NK-92 (cell line): ENCODE data around the gene LKAAEAR1.

Source experiments
- DNase-seq: peaks from one replicate; lab custom pipeline; 2025; ENCODE audit not compliant: unreplicated experiment; lab: John Stamatoyannopoulos, UW

LKAAEAR1 gene

DNA sequence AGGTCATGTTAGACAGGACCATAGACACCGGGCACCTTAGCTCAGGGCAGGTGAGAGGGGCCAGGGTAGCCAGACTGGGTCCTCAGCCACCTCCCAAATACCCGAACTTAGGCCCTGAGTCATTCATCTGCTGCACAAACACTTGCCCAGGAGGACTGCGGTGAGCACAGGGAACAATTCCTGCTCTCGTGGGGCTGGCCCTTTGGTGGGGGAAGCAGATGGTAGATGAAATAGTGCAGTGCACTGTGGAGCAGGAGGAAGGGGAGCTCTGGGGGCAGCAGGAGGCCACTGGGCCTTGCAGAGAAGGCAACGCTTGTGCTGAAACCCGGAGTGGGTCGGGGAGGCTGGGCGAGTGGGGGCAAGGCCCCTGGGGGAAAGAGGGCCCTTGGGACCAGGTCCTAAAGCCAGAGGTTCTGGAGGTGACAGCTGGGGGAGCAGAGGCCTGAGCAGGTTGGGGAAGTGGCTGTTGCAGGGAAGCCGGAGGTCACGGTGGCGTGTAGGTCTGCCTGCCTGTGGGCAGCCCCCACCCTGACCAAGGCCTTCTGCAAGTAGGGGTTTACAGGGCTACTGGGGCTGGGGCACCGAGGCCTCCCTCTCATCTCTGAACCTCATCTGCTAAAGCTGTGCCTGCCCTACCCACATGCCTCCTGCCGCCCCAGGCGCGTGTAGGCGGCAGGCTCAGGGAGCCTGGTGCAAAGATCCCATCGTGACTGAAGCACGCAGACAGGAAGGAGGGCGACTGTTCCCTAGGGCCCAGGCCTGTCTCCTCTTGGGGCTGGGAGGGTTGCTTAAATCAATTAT is 27.8 kb upstream of the LKAAEAR1 start:
- no peak for DNase-seq

DNA sequence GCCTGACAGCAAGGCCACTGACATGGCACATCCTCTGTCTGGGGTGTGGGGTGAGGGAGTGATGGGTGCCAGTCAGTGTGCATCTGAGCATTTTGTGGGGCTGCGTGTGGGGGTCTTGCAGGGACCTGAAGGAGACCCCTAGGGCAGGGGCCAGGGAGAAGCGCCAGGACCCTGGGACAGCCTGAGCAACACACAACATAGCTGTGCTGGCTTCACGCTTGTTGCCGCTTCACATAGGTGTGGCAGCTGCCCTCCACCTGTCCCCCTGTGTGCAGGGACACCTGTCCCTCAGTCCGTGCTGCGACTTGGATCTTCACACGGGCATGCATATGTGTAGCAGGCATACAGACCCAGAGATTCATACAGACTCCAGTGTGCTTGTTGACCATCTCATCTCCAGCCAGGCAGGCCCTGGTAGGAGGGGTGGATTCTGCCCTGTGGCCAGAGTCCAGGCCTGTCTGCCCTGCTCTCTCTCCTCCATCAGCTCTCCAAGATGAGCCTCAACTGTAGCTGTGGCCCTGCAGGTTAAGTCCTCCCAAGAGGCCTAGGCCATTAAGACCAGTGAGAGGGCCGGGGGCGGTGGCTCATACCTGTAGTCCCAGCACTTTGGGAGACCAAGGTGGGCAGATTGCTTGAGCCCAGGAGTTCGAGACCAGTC is 26.3 kb upstream of the LKAAEAR1 start:
- DNase-seq, result no peak

GRCh38 chr20:64109831-64110391 is 25.7 kb upstream of the LKAAEAR1 start:
- DNase-seq, result no peak

DNA sequence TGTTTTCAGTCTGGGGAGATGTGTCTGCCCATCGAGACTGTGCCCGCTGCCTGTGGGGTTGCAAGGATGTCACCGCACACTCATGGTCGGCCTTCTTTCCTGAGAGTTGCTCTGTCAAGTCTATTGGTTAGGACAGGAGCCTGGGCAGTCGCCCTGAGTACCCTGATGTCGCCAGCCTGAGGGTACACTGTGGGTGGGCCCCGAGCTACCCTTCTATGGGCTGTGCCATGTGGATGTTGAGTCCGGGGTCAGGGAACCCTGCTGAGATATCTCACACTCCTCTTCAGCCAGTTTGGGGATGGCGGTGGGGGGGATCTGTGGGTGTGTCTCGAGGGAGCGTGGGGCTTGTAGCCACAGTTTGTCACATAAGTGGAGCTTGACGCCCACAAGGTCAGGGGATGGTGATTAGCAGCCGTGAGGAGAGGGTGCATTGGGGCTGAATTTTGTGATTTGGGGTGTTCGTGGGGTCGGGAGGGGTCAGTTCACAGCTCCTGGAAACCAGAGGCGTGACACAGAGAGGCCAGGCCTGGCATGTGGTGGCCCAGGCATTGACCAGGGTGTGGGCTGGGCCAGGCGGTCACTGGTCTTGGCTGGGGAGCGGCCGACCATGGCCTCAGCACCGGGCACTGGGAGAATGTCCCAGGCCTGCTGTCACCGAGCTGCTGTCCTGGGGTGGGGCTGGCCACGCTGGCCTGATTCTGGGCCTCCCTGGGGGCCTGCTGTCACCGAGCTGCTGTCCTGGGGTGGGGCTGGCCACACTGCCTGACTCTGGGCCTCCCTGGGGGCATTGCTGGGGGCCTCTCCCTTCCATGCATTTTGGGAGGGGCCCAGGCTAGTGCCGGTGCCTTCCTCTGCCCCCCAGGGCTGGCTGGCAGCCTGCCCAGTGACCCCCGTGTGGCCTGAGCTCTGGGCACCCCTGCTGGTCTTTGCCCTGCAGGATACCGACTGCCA is 24.8 kb upstream of the LKAAEAR1 start:
- no peak for DNase-seq

DNA sequence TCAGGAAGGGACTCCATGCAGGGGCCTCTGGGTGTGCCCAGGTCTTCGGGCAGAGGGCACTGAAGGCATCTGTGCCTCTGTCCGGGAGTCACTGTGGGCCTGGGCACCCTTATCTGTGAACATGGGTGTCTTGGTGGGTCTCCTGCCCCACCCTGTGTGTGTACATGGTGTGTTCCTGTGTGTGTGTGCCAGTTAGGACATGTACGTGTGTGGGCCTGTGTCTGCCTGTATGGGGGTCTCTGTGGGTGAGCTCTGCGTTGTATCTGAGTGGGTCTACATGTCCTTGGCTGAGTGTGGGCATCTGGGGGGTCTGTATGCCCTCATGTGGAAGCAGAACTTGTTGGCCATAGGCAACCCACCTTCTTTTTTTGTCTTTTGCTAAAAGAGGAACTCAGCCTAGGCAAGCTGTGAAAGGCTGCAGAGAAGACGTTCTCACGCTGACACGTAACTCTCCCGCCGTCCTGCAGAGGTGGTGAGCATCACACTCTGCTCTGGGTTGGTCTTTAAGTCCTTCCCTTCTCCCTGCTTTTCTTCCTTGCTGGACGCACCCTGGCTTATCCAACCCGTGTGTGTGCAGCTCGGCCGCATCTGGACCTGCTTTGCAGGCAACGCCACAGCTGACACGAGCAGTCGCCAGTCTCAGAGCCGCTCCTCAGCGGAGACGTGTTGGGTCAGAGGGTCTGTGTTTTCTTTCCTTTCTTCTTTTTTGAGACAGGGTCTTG is 23.7 kb upstream of the LKAAEAR1 start:
- DNase-seq, result no peak

- no peak for DNase-seq
These were observed 23.0 kb upstream of the LKAAEAR1 start, which contains the start of gene NPBWR2 for GRCh38 chr20:64106981-64107735. NPBWR2 (minus strand) TSS chr20:64107565; CDS start chr20:64106831, 734 bp downstream.

- DNase-seq, result no peak
These were observed 22.3 kb upstream of the LKAAEAR1 start for GRCh38 chr20:64106435-64106961.

- DNase-seq, result no peak
These were observed 21.7 kb upstream of the LKAAEAR1 start for GRCh38 chr20:64105846-64106434.

DNA sequence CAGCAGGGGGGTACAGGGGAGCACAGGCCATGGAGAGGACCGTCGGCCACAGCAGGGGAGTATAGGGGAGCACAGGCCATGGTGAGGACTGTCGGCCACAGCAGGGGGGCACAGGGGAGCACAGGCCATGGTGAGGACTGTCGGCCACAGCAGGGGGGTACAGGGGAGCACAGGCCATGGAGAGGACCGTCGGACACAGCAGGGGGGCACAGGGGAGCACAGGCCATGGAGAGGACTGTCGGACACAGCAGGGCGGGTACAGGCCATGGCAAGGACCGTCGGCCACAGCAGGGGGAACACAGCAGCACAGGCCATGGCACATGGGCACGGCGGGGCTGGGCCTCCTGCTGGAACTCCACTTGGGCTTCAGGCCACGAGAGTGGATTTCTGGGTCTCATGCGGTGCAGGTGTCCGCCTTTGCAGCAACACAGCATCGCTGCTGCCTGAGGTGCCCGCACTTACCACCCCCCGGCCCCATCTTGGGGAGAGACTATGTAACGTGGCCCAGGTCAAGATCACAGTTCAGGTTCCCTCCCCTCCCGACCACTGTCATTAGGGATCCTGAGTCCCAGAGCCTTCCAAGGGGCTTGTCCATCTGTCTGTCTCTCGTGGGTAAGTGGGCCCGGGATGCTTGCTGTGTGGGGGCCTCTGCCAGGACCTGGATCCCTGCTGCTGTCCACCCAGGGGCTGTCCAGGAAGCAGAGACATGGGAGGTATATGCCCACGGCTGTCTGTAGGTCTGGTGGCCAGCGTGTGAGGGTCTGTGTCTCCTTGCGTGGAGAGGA is 20.7 kb upstream of the LKAAEAR1 start:
- no peak for DNase-seq

GRCh38 chr20:64103871-64104666 is 19.9 kb upstream of the LKAAEAR1 start:
- DNase-seq, result no peak

DNA sequence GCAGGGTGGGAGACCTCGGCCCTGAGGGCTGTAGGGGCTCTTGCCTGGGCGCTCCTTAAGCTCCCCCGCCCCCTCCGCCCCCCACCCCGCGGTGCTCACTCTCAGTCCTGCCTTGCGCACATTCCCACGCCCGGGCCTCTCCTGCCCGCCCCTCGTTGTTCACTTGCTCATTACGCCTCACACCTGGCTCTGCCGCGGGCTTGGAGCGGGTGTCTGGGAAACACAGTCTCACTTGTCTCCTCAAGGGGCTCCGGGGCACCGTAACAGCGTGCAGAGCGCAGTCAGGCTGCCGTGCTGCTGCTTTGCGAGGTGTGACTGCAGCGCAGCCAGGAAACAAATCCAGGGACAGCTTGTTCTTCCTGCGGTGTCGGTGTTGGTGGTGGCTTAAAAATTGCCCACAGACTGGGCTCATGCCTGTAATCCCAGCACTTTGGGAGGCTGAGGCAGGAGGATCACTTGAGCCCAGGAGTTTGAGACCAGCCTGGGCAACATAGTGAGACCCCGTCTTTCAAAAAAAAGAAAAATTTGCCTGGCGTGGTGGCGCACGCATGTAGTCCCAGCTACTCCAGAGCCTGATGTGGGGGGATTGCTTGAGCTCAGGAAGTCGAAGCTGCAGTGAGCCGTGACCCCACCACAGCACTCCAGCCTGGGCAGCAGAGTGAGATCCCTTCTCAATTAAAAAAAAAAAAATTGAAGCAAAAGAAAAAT is 18.6 kb upstream of the LKAAEAR1 start:
- no peak for DNase-seq

DNA sequence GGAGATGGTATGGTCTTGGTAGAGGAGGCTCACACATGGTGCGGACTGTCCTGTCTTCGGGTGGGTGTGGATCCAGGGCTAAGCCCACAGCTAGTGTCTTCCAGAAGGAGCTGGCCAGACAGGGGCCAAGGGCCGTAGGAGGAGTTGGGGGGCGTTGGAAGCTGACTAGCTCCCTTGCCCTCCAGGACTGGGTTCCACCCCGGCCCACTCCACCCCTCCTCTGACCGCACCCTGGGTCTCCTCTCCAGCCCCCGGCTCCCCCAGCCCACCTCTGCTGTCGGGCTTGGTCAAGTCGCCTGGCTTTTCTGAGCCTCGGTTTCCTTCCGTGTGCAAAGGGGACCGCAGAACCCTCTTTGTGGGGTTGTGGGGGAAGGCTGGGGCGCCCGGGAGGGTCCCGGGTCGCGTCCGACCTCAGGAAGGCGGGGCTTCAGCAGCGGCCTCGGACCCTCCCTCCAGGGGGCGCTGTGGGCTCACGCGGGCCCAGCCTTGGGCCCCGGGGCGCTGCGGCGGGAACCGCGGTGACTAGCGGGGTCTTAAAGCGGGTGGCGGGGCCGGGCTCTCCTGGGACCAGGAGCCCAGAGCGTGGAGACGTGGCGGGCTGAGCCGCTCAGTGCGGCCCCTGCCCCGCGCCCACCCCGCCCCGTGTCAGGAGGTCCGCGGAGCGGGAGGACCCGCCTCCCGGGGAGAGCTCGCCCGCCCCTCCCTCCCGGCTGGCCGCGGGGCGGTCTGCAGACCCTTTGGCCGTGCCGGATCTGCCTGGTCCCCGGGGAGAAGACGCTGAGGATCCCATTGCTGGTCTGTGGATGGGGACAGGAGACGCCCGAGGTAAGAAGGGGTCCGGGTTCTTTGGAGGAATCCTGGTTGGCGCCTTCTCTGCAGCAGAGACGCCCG is 17.8 kb upstream of the LKAAEAR1 start:
- no peak for DNase-seq

DNA sequence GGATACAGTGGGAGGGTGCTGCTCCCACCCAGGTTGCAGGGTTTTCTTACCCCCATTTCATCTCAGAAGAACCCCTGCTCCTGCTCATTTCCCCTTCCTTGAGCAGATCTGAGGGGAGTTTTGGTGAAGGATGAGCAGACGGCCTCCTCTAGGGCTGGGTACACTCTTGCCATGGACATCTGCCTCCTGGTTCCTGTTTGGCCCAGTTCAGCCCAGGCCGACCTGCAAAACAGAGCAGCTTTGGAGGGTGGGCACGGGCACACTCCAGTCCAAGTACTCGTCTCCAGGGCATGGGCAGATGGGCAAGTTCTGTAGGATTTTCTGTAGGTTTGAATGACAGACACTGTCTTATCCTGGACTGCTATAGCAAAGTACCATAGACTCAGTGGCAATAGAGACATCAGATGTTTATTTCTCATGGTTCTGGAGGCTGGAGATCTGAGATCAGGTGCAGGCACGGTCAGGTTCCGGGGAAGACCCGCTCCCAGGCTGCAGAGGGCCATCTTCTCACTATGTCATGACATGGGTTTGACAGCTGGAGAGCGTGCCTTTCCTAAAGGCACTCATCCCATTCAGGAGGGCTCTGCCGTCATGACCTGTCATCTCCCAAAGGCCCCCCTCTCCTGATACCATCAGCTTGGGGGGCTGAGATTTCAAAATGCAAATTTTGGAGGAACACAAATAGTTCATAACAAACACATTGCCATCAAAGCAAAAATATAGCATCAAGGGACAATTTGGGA is 16.9 kb upstream of the LKAAEAR1 start:
- no peak for DNase-seq

GRCh38 chr20:64100566-64100888 is 16.3 kb upstream of the LKAAEAR1 start:
- no peak for DNase-seq

- DNase-seq, result no peak
These were observed 15.8 kb upstream of the LKAAEAR1 start for GRCh38 chr20:64099880-64100565.
